ENCODE measurements around the gene CCR2.

DNA sequence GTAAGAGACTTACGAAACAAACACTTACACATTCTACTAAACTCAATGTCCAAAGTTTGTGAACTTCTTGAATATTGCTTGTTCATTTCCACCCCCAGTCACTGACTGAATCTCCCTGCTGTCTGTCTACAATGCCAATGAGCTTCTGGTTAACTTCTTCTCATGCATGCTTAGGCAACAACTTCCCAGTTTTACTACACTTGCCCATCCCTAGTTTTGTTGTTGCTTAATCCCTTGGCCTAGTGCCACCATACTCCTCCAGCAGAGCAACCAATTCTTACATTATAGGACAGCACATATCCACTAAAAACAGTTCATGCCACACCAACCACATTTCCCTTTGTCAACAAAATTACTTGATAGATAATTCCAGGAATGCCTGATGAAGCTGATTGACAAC lies 40.9 kb upstream of the CCR2 start:
- TF ChIP-seq, protein P1, sequence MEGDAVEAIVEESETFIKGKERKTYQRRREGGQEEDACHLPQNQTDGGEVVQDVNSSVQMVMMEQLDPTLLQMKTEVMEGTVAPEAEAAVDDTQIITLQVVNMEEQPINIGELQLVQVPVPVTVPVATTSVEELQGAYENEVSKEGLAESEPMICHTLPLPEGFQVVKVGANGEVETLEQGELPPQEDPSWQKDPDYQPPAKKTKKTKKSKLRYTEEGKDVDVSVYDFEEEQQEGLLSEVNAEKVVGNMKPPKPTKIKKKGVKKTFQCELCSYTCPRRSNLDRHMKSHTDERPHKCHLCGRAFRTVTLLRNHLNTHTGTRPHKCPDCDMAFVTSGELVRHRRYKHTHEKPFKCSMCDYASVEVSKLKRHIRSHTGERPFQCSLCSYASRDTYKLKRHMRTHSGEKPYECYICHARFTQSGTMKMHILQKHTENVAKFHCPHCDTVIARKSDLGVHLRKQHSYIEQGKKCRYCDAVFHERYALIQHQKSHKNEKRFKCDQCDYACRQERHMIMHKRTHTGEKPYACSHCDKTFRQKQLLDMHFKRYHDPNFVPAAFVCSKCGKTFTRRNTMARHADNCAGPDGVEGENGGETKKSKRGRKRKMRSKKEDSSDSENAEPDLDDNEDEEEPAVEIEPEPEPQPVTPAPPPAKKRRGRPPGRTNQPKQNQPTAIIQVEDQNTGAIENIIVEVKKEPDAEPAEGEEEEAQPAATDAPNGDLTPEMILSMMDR (conservative IDR thresholded peaks at IDR 0.05): no peak
- TF ChIP-seq EZH2 (IDR thresholded peaks at IDR 0.05; ENCODE audit: low read depth): no peak
